ENCODE data around the gene OPHN1. TPM values are rescaled to one million over a fixed set of nuclear protein-coding genes. Genes with fewer than 3 reads are reported as not detected.

The OPHN1 gene
- total RNA-seq, 1 donor from 2014 or later = 0.04 TPM

GRCh38 chrX:68420559-68420958 lies 12.7 kb downstream of the OPHN1 start:
- no peak for TF ChIP-seq CTCF (IDR thresholded peaks at IDR 0.05)
- no peak overlapping the region for H3K27ac Mint-ChIP-seq
- intact Hi-C loops (cut with micrococcal nuclease) = no loop called here
- no peak overlapping the region for H3K4me3 Mint-ChIP-seq
- ChIA-PET POLR2A (no interaction called here), CTCF (no interaction called here)
- ATAC-seq (ENCODE audit: low read depth) (no peak), DNase-seq (no peak)
- H3K27me3 Mint-ChIP-seq = peaks cover 2% of the 10 kb centered on the region
- H3K36me3 Mint-ChIP-seq (ENCODE audit: low read depth) = no peaks in the 10 kb centered on the region
- no peaks in the 10 kb centered on the region for H3K9me3 Mint-ChIP-seq
- H3K4me1 Mint-ChIP-seq = no peaks in the 10 kb centered on the region

GRCh38 chrX:68419975-68420374 lies 13.3 kb downstream of the OPHN1 start:
- ATAC-seq (ENCODE audit: low read depth) = no peak
- Mint-ChIP-seq H3K4me3 (no peak overlapping the region), H3K27ac (no peak overlapping the region), H3K36me3 (ENCODE audit: low read depth) (no peaks in the 10 kb centered on the region), H3K4me1 (no peaks in the 10 kb centered on the region), H3K9me3 (no peaks in the 10 kb centered on the region), H3K27me3 (peaks cover 2% of the 10 kb centered on the region)
- POLR2A ChIA-PET = no interaction called here
- no peak for DNase-seq
- CTCF ChIA-PET = no interaction called here
- intact Hi-C loops (cut with micrococcal nuclease) = loop anchor here (10.0 kb wide), 1 partner anchor 65 kb away; no protein-coding TSS in a partner anchor
- no peak for TF ChIP-seq CTCF (IDR thresholded peaks at IDR 0.05)

- DNase-seq (no peak), ATAC-seq (ENCODE audit: low read depth) (no peak)
- Mint-ChIP-seq H3K27ac (no peak overlapping the region), H3K4me3 (no peak overlapping the region), H3K27me3 (peaks cover 2% of the 10 kb centered on the region), H3K9me3 (no peaks in the 10 kb centered on the region), H3K36me3 (ENCODE audit: low read depth) (no peaks in the 10 kb centered on the region), H3K4me1 (no peaks in the 10 kb centered on the region)
- POLR2A ChIA-PET = no interaction called here
- no peak for TF ChIP-seq CTCF (IDR thresholded peaks at IDR 0.05)
- intact Hi-C loops (cut with micrococcal nuclease) = loop anchor here (10.0 kb wide), 1 partner anchor 63 kb away; no protein-coding TSS in a partner anchor
- CTCF ChIA-PET = no interaction called here
Observed at GRCh38 chrX:68417651-68418050, 15.6 kb downstream of the OPHN1 start.

GRCh38 chrX:68416592-68416991 lies 16.7 kb downstream of the OPHN1 start:
- TF ChIP-seq CTCF (IDR thresholded peaks at IDR 0.05) = no peak
- intact Hi-C loops (cut with micrococcal nuclease) = loop anchor here (10.0 kb wide), 1 partner anchor 62 kb away; no protein-coding TSS in a partner anchor
- Mint-ChIP-seq H3K4me3 (no peak overlapping the region), H3K27ac (no peak overlapping the region), H3K4me1 (no peaks in the 10 kb centered on the region), H3K27me3 (peaks cover 2% of the 10 kb centered on the region), H3K36me3 (ENCODE audit: low read depth) (no peaks in the 10 kb centered on the region), H3K9me3 (no peaks in the 10 kb centered on the region)
- no peak for DNase-seq
- POLR2A ChIA-PET = no interaction called here
- no peak for ATAC-seq (ENCODE audit: low read depth)
- CTCF ChIA-PET = no interaction called here

GRCh38 chrX:68415316-68415715 lies 18.0 kb downstream of the OPHN1 start:
- Mint-ChIP-seq H3K4me3 (no peak overlapping the region), H3K4me1 (no peaks in the 10 kb centered on the region), H3K36me3 (ENCODE audit: low read depth) (no peaks in the 10 kb centered on the region), H3K9me3 (no peaks in the 10 kb centered on the region), H3K27ac (no peak overlapping the region), H3K27me3 (no peaks in the 10 kb centered on the region)
- ChIA-PET POLR2A (no interaction called here), CTCF (no interaction called here)
- intact Hi-C loops (cut with micrococcal nuclease) = loop anchor here (10.0 kb wide), 1 partner anchor 61 kb away; no protein-coding TSS in a partner anchor
- ATAC-seq (ENCODE audit: low read depth) (no peak), DNase-seq (no peak)
- no peak for TF ChIP-seq CTCF (IDR thresholded peaks at IDR 0.05)
